Esophagus mucosa (tissue), 1 donor: ENCODE measurements around the gene TRIM61. TPM values are rescaled to one million over a fixed set of nuclear protein-coding genes. Genes with fewer than 3 reads are reported as not detected.
"Not testable (repeated sequence)": the region's sequence is repeated elsewhere in the genome, so short reads cannot be mapped to it uniquely, and the experiment has no call there.

Experiments
- ATAC-seq: fragments of 200-7000 bp; cut with Tn5 transposase; one replicate; pipeline ENCODE4 v1.9.1; 2020
- total RNA-seq: library from RNA; stranded (reverse); gene quantifications from one replicate; pipeline ENCODE4 v1.2.4, GENCODE V29; 2023
- donor health status: DM: yes; HTN: yes; CAD: no.

The TRIM61 gene
- total RNA-seq, 1 donor from 2014 or later = not detected

DNA sequence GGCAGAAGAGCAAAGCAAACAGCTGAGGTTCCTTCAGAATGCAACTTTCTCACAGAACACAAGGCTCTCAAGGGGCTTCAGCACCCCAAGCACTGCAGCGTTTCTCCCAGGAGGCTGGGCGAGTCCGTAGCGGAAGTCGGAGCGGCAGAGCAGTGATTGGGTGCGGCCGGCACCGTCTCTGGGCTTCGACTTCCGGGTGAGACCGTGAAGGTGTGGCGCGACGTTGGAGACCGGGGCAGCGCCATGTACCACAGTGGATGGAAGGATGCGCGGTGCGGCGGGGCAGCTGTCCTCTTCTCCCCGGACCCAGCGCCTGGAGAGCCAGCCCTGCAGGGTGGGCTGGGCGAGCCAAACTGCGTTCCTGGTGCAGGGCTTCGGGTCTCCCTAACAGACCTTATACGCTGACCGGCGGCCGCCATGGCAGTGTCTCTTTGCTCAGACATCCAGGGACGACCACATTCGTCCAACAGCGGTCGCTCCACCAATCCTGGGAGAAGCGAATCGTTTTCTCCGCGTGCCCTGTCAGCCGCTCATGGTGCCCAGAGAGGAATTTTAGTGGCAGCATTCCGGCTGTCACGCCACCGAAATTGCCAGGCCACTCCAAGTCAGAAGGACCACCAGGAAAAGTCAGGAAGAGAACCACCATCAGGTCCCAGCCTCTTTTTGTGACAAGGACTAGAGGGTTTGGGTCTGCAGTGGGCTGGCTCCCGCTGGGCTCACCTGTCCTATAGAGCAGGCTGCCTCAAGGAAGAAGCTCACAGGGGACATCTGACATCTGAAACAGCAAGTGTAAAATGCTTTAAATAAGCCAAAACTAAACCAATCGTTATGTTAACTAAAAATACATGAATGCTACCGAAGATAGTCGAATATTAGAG is 20.5 kb downstream of the TRIM61 start:
- ATAC-seq = peak; percentile 95

- no peak for ATAC-seq
Observed at GRCh38 chr4:164955107-164955805, 22.2 kb downstream of the TRIM61 start.

- ATAC-seq = no peak
Observed at GRCh38 chr4:164952551-164952950, 24.9 kb downstream of the TRIM61 start.

- no peak for ATAC-seq
Observed at GRCh38 chr4:164949448-164950143, 27.9 kb downstream of the TRIM61 start.

- no peak for ATAC-seq
Observed at GRCh38 chr4:164948975-164949374, 28.5 kb downstream of the TRIM61 start.

DNA sequence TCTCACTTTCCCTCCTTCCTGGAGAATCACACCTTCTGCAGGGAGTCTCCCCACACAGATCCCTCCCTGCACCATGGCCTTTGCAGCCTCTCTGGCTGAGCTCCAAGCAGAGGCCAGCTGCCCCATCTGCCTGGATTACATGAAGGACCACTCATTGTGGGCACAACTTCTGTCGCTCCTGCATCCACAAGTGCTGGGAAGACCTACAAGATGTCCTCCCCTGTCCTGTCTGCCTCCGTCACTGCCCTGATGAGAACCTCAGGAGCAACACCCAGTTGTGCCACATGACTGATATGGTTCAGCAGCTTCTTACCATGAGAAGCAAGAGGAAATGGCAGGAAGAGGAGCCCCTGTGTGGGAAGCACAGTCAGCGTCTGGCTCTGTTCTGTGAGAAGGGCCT is 29.5 kb downstream of the TRIM61 start:
- not testable (repeated sequence) for ATAC-seq

DNA sequence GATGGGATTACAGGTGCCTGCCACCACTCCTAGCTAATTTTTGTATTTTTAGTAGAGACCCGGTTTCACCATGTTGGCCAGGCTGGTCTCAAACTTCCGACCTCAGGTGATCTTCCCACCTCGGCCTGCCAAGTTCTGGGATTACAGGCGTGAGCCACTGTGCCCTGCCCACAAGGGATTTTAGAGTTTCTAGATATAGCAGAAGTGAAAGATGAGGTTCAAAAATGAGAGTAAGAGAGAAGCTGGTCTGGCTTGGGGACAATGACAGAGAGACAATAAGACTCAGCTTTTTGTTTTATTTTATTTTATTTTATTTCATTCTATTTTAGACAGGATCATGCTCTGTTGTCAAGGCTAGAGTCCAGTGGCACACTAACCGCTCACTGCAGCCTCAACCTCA is 30.6 kb downstream of the TRIM61 start:
- no peak for ATAC-seq

DNA sequence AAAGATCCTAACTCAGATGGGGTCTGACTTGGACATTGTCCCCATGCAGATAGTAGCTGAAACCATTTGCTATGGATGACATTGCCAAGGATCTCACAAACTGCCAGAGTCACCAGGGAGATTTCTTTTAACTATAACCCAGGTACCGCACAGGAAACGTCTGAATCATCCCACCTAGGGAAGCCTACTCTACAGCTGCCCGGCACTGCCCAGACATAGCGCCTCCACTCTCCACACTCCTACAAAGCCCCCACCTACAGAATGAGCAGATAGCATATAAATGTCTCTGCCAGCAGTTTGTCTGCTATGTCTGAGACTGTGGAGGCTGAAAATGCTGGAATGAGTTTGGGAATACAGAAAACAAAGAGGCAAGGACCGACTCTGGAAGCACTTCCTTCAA is 32.3 kb downstream of the TRIM61 start:
- ATAC-seq = no peak

DNA sequence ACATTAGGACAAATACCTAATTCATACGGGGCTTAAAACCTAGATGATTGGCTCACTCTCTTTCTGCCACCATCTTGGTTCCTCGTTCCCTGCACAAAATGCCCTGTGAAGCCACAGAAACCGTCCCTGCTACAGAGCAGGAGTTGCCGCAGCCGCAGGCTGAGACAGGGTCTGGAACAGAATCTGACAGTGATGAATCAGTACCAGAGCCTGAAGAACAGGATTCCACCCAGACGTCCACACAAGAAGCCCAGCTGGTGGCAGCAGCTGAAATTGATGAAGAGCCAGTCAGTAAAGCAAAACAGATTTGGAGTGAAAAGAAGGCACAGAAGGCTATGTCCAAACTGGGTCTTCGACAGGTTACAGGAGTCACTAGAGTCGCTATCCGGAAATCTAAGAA is 34.3 kb downstream of the TRIM61 start:
- ATAC-seq = no peak

GRCh38 chr4:164937576-164938270 is 39.7 kb downstream of the TRIM61 start:
- no peak for ATAC-seq

DNA sequence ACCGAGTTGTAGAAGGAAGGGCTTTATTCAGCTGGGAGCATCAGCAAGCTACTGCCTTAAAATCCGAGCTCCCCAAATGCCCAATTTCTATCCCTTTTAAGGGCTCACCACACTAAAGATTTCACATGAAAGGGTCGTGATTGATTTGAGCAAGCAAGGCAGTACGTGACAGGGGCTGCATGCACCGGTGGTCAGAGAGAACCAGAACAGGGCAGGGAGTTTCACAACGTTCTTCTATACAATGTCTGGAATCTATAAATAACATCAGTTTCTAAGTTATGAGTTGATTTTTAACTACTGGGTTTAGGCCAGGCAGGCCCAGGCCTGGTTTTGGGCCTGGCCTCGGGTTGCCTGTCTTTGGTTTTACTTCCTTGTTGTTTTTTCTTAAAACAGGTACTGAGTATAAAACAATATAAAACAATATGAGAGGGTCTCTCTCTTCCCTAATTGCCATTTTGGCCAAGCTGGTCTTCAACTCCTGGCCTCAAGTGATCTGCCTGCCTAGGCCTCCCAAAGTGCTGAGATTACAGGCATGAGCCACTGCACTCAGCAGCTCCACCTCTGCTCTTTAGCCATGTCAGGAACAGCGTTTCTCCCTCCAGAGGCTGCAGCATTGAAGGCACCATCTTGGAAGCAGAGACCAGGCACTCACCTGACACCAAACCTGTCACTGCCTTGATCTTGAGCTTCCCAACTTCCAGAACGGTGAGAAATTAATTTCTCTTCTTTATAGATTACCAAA is 41.4 kb downstream of the TRIM61 start:
- ATAC-seq = not testable (repeated sequence)

GRCh38 chr4:164935363-164935762 is 42.1 kb downstream of the TRIM61 start:
- ATAC-seq = no peak

DNA sequence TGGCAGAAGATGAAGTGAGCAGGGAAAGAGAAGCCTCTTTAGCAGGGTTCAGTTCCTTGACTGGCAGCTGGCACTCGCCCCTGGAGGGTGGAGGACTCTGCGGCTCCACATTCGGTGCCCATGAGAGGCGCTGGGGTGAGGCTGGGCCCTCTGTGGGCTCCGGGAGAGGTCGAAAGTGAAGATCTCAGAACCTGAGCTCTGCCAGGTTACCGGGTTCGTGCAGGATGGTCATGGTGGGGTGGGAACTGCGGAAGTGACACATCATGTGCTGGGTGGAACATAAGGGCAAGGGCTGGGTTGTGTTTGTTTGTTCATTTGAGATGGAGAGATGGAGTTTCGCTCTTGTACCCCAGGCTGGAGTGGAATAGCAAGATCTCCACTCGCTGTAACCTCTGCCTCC is 44.2 kb downstream of the TRIM61 start:
- no peak for ATAC-seq

- ATAC-seq = no peak
Observed at GRCh38 chr4:164931551-164932324, 45.7 kb downstream of the TRIM61 start.

- ATAC-seq = no peak
Observed at GRCh38 chr4:164930647-164931046, 46.8 kb downstream of the TRIM61 start.

GRCh38 chr4:164927101-164927500 is 50.4 kb downstream of the TRIM61 start:
- ATAC-seq = not testable (repeated sequence)

DNA sequence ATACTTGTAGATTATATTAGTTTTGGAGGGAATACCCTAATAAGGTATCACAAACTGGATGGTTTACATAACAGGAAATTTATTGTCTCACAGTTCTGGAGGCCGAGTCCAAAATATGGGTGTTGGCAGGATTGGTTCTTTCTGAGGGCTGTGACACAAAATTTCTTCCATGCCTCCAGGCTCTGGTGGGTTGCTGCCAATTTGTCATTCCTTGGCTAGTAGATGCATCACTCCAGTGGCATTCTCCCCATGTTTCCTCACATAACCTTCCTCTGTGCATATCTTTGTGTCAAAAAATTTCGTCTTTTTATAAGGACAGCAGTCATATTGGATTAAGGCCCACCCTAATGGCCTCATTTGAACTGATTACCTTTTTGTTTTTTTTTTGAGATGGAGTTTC is 51.2 kb downstream of the TRIM61 start:
- no peak for ATAC-seq

GRCh38 chr4:164924670-164925238 is 52.7 kb downstream of the TRIM61 start:
- ATAC-seq = no peak

DNA sequence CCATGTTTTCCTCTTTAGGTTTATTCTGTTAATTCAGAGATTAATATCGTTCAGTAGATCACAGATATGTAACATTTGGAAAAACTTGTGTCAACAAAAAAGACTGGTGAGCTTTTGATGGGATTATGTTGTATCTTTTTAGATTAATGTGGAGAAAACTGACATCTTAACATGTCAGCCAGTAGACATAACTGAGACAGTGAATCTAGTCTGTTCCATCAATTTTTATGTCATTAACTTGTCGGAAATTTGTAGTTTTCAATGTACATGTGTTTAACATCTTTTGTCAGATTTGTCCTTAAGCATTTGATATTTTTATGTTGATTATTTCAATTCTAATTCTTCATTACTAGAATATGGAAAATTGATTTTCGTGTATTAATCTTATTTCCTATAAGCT is 58.5 kb downstream of the TRIM61 start:
- ATAC-seq = no peak
